GM21447 (cell line): ENCODE results near the gene UNCX.

Source experiments
- ATAC-seq: cut with Tn5 transposase; IDR thresholded peaks from one replicate; pipeline ENCODE4 v1.9.1; 2021; ENCODE audit not compliant: unreplicated experiment

The UNCX gene

GRCh38 chr7:1242606-1243289 is 10.1 kb downstream of the UNCX start:
- ATAC-seq: no peak

- ATAC-seq: no peak
Observed at GRCh38 chr7:1243290-1243963, 10.8 kb downstream of the UNCX start.

GRCh38 chr7:1243964-1244416 is 11.3 kb downstream of the UNCX start:
- no peak for ATAC-seq

GRCh38 chr7:1244700-1245523 is 12.2 kb downstream of the UNCX start:
- ATAC-seq: no peak

GRCh38 chr7:1245524-1246050 is 12.9 kb downstream of the UNCX start:
- ATAC-seq: no peak

GRCh38 chr7:1246160-1246870 is 13.6 kb downstream of the UNCX start:
- no peak for ATAC-seq

GRCh38 chr7:1246871-1247526 is 14.3 kb downstream of the UNCX start:
- no peak for ATAC-seq

GRCh38 chr7:1247527-1248041 is 14.9 kb downstream of the UNCX start:
- no peak for ATAC-seq

GRCh38 chr7:1248143-1248915 is 15.7 kb downstream of the UNCX start:
- no peak for ATAC-seq

- no peak for ATAC-seq
Observed at GRCh38 chr7:1248916-1249581, 16.4 kb downstream of the UNCX start.

- ATAC-seq: no peak
Observed at GRCh38 chr7:1249731-1250130, 17.1 kb downstream of the UNCX start.

- ATAC-seq: no peak
Observed at GRCh38 chr7:1250901-1251300, 18.2 kb downstream of the UNCX start.

- no peak for ATAC-seq
Observed at GRCh38 chr7:1251796-1252539, 19.3 kb downstream of the UNCX start.

GRCh38 chr7:1252540-1253090 is 19.9 kb downstream of the UNCX start:
- ATAC-seq: no peak

- no peak for ATAC-seq
Observed at GRCh38 chr7:1253681-1254181, 21.1 kb downstream of the UNCX start.

- no peak for ATAC-seq
Observed at GRCh38 chr7:1254281-1255079, 21.8 kb downstream of the UNCX start.
